K562 (cell line): ENCODE results near the gene CLDN15. TPM values are rescaled to one million over a fixed set of nuclear protein-coding genes. Genes with fewer than 3 reads are reported as not detected.

Source experiments
- ARHGAP35 ChIP-seq: fragments of 450-650 bp; IDR thresholded peaks from 2 replicates; pipeline ENCODE4 v1.6.1; 2018; ENCODE audit not compliant: partially characterized antibody
- ARID1B ChIP-seq: fragments of 450-650 bp; IDR thresholded peaks from 2 replicates; pipeline ENCODE4 v1.6.1; 2016; ENCODE audit warnings: antibody characterized with exemption, mild to moderate bottlenecking, inconsistent platforms
- BCL6 ChIP-seq: fragments of 250-450 bp; sonication (Bioruptor Pico); IDR thresholded peaks from 2 replicates; pipeline ENCODE4 v1.4.0; 2020
- CREB1 ChIP-seq, 2 experiments: sonication (generic) in 1 of 2; formaldehyde crosslinking in 1 of 2; IDR thresholded peaks; 2 replicates each; pipeline versions ENCODE4 v1.6.1 to v1.8.0; 2012 to 2022; ENCODE audit warnings: inconsistent platforms in 1 of 2, mild to moderate bottlenecking in 1 of 2, missing genetic modification reagents in 1 of 2, moderate library complexity in 1 of 2
- CREM ChIP-seq: IDR thresholded peaks from 2 replicates; pipeline ENCODE4 v1.6.1; 2014; ENCODE audit warnings: antibody characterized with exemption, low read depth
- CSDE1 ChIP-seq, 2 experiments: fragments of 450-650 bp; IDR thresholded peaks; 2 replicates each; pipeline ENCODE4 v1.6.1; 2016; ENCODE audit warnings: mild to moderate bottlenecking in 1 of 2
- FOS ChIP-seq: IDR thresholded peaks from 3 replicates; pipeline ENCODE4 v1.6.1; 2011; ENCODE audit not compliant: insufficient read length; ENCODE audit errors: extremely low read depth
- HDAC1 ChIP-seq, 2 experiments: fragments of 450-650 bp; IDR thresholded peaks; 2 replicates each; pipeline ENCODE4 v1.6.1; 2016 to 2017; ENCODE audit warnings: inconsistent platforms in 1 of 2, mild to moderate bottlenecking in 1 of 2, moderate library complexity in 1 of 2
- JUNB ChIP-seq: fragments of 450-650 bp; formaldehyde crosslinking; conservative IDR thresholded peaks from 2 replicates; pipeline ENCODE4 v1.4.0; 2020; ENCODE audit warnings: mild to moderate bottlenecking
- KDM1A ChIP-seq, 2 experiments: fragments of 450-650 bp; IDR thresholded peaks; 2 replicates each; pipeline ENCODE4 v1.6.1; 2016; ENCODE audit warnings: mild to moderate bottlenecking in 2 of 2
- KLF6 ChIP-seq: fragments of 250-450 bp; sonication (Bioruptor Pico); IDR thresholded peaks from 2 replicates; pipeline ENCODE4 v1.4.0; 2020; ENCODE audit warnings: mild to moderate bottlenecking, moderate library complexity, borderline replicate concordance
- SRSF1 ChIP-seq: fragments of 200-400 bp; formaldehyde crosslinking; IDR thresholded peaks from 2 replicates; pipeline ENCODE4 v1.6.1; 2017; ENCODE audit warnings: mild to moderate bottlenecking, low read depth, low read length, moderate library complexity
- TOE1 ChIP-seq, 2 experiments: fragments of 450-650 bp in 1 of 2; sonication (generic) in 1 of 2; formaldehyde crosslinking in 1 of 2; IDR thresholded peaks; 2 replicates each; pipeline versions ENCODE4 v1.7.1 to v1.8.0; 2016 to 2022; ENCODE audit warnings: borderline replicate concordance in 2 of 2, mild to moderate bottlenecking in 2 of 2, antibody characterized with exemption in 1 of 2, inconsistent platforms in 1 of 2, low read depth in 1 of 2, missing genetic modification reagents in 1 of 2, moderate library complexity in 1 of 2
- YY1 ChIP-seq, 3 experiments: IDR thresholded peaks; 2 replicates each; pipeline ENCODE4 v1.6.1; 2011; ENCODE audit warnings: low read length in 2 of 3, mild to moderate bottlenecking in 2 of 3, moderate library complexity in 2 of 3, borderline replicate concordance in 1 of 3, control low read depth in 1 of 3, low read depth in 1 of 3; ENCODE audit not compliant: insufficient read depth in 3 of 3, insufficient replicate concordance in 2 of 3, control insufficient read depth in 1 of 3, insufficient read length in 1 of 3; ENCODE audit errors: extremely low read depth in 1 of 3
- ZC3H4 ChIP-seq: sonication (generic); formaldehyde crosslinking; IDR thresholded peaks from 2 replicates; pipeline ENCODE4 v1.9.0; 2021; ENCODE audit warnings: missing genetic modification reagents, borderline replicate concordance
- ZFP36 ChIP-seq: fragments of 150-350 bp; IDR thresholded peaks from 2 replicates; pipeline ENCODE4 v1.6.1; 2018; ENCODE audit warnings: low read length, low read depth; ENCODE audit not compliant: partially characterized antibody
- ZNF23 ChIP-seq: fragments of 250-450 bp; sonication (Bioruptor Pico); IDR thresholded peaks from 2 replicates; pipeline ENCODE4 v1.4.0; 2020; ENCODE audit warnings: mild to moderate bottlenecking
- ZNF324 ChIP-seq: fragments of 250-450 bp; sonication (Bioruptor Pico); IDR thresholded peaks from 2 replicates; pipeline ENCODE4 v1.4.0; 2020; ENCODE audit warnings: mild to moderate bottlenecking
- polyA plus RNA-seq, 8 experiments: library from polyadenylated mRNA; depleted of rRNA in 4 of 8; stranded (reverse) in 5 of 8; unstranded in 3 of 8; fragments of >200 nt; fragmentation: Nextera tagmentation in 2 of 8; fragmentation: Illumina TruSeq in 1 of 8; extraction: Ambion mirVana in 2 of 8; extraction: Trizol in 1 of 8; gene quantifications; 2 replicates each; pipeline versions ENCODE4 v1.2.1 to v1.2.3, GENCODE V29; 2011 to 2014; ENCODE audit warnings: inconsistent platforms in 1 of 8, missing spikeins in 1 of 8
- total RNA-seq, 7 experiments: library from RNA; depleted of rRNA in 6 of 7; stranded (reverse); fragments of >200 nt in 6 of 7; fragmentation: Illumina TruSeq in 2 of 7; extraction: Trizol in 2 of 7; gene quantifications; 2 replicates each; pipeline versions ENCODE4 v1.2.1 to v1.2.3, GENCODE V29; 2011 to 2021; ENCODE audit warnings: low replicate concordance in 1 of 7
- TF ChIP-seq, protein P1 (sequence below), 2 experiments: fragments of 450-650 bp; IDR thresholded peaks; 2 replicates each; pipeline ENCODE4 v1.6.1; 2016
- TF ChIP-seq, protein P2 (sequence below): fragments of 150-350 bp; conservative IDR thresholded peaks from 2 replicates; pipeline ENCODE4 v1.6.1; 2014; ENCODE audit warnings: low read length
- TF ChIP-seq, protein P3 (sequence below): fragments of 250-450 bp; sonication (Bioruptor Pico); IDR thresholded peaks from 2 replicates; pipeline ENCODE4 v1.8.0; 2021; ENCODE audit warnings: moderate library complexity, mild to moderate bottlenecking, inconsistent platforms

The CLDN15 gene
- total and polyA plus RNA-seq, 9 of the 15 experiments (the other 6 are each of a cell fraction or from before 2014, with no cell fraction given), result 0.32 to 14.5 (median 7.4) TPM

DNA sequence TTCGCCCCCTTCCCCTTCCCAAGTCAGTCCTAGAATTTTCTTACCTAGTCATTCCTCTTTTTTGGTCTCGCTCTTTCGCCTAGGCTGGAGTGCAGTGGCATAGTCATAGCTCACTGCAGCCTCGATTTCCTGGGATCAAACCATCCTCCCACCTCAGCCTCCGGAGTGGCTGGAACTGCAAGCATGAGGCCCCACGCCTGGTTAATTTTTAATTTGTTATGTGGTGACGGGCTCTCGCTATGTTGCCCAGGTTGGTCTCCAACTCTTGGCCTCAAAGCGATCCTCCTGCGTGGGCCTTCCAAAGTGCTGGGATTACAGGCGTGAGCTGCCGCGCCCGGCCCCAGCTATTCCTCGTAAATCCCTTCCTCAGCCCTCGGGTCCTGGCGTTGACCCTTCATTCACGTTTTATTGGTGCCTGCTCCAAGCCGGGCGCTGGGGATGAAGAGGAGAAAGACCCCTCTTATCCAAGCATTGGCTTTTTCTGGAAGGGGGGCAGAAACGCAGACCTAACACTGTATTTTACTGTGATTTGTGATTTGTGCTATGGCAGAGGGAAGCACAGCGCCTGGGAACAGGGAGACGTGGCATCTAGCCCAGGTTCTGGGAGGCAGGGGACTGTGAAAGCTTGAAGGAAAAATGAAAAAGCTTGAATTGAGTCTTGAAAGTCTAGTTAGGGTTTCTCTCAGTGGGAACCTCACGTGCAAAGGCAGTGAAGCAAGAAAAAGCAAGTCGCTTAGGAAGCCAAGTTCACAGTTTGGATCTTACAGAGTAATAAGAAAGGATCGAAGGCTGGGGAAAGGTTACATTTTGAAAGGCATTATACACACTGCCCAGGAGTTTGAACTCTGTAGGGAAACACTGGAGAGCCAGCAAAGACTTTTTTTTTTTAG is 19.1 kb downstream of the CLDN15 start (continued):
- no peak for TF ChIP-seq CREM
- no peak for TF ChIP-seq KLF6
- TF ChIP-seq, protein P1, sequence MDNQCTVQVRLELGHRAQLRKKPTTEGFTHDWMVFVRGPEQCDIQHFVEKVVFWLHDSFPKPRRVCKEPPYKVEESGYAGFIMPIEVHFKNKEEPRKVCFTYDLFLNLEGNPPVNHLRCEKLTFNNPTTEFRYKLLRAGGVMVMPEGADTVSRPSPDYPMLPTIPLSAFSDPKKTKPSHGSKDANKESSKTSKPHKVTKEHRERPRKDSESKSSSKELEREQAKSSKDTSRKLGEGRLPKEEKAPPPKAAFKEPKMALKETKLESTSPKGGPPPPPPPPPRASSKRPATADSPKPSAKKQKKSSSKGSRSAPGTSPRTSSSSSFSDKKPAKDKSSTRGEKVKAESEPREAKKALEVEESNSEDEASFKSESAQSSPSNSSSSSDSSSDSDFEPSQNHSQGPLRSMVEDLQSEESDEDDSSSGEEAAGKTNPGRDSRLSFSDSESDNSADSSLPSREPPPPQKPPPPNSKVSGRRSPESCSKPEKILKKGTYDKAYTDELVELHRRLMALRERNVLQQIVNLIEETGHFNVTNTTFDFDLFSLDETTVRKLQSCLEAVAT (IDR thresholded peaks at IDR 0.05), result no peak
- TF ChIP-seq ZNF324, result peak; percentile 86
- no peak for TF ChIP-seq ZFP36
- TF ChIP-seq ZC3H4 (CRISPR knock-in tag), result no peak
- TF ChIP-seq JUNB (CRISPR knock-in tag), result no peak
- TF ChIP-seq HDAC1 (IDR thresholded peaks at IDR 0.05), result peak in 1 of 2 experiments; percentile 17; a peak in 2 of 4 replicates
- no peak for TF ChIP-seq ARID1B
- TF ChIP-seq TOE1 (IDR thresholded peaks at IDR 0.05; ENCODE audit: borderline replicate concordance), result no peak
- no peak for TF ChIP-seq TOE1 (CRISPR knock-in tag; IDR thresholded peaks at IDR 0.05; ENCODE audit: borderline replicate concordance, low read depth)
- TF ChIP-seq CREB1 (IDR thresholded peaks at IDR 0.05), result no peak
- 0 out of 2 replicates have a peak, but pooled peaks have one; percentile 37 for TF ChIP-seq CREB1 (CRISPR knock-in tag; IDR thresholded peaks at IDR 0.05)
- no peak for TF ChIP-seq ARHGAP35
- TF ChIP-seq BCL6 (CRISPR knock-in tag), result no peak
- no peak for TF ChIP-seq CSDE1 (IDR thresholded peaks at IDR 0.05)
- TF ChIP-seq, protein P2, sequence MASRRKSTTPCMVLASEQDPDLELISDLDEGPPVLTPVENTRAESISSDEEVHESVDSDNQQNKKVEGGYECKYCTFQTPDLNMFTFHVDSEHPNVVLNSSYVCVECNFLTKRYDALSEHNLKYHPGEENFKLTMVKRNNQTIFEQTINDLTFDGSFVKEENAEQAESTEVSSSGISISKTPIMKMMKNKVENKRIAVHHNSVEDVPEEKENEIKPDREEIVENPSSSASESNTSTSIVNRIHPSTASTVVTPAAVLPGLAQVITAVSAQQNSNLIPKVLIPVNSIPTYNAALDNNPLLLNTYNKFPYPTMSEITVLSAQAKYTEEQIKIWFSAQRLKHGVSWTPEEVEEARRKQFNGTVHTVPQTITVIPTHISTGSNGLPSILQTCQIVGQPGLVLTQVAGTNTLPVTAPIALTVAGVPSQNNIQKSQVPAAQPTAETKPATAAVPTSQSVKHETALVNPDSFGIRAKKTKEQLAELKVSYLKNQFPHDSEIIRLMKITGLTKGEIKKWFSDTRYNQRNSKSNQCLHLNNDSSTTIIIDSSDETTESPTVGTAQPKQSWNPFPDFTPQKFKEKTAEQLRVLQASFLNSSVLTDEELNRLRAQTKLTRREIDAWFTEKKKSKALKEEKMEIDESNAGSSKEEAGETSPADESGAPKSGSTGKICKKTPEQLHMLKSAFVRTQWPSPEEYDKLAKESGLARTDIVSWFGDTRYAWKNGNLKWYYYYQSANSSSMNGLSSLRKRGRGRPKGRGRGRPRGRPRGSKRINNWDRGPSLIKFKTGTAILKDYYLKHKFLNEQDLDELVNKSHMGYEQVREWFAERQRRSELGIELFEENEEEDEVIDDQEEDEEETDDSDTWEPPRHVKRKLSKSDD, result no peak
- no peak for TF ChIP-seq SRSF1
- TF ChIP-seq, protein P3, sequence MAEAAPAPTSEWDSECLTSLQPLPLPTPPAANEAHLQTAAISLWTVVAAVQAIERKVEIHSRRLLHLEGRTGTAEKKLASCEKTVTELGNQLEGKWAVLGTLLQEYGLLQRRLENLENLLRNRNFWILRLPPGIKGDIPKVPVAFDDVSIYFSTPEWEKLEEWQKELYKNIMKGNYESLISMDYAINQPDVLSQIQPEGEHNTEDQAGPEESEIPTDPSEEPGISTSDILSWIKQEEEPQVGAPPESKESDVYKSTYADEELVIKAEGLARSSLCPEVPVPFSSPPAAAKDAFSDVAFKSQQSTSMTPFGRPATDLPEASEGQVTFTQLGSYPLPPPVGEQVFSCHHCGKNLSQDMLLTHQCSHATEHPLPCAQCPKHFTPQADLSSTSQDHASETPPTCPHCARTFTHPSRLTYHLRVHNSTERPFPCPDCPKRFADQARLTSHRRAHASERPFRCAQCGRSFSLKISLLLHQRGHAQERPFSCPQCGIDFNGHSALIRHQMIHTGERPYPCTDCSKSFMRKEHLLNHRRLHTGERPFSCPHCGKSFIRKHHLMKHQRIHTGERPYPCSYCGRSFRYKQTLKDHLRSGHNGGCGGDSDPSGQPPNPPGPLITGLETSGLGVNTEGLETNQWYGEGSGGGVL (CRISPR knock-in tag), result no peak
- TF ChIP-seq ZNF23 (CRISPR knock-in tag), result no peak
- TF ChIP-seq KDM1A (IDR thresholded peaks at IDR 0.05), result no peak; a peak in 1 of 4 replicates
- no peak for TF ChIP-seq FOS
- TF ChIP-seq YY1 (IDR thresholded peaks at IDR 0.05; ENCODE audit: borderline replicate concordance in 1 of 3, control insufficient read depth in 1 of 3, extremely low read depth in 1 of 3, insufficient read depth in 3 of 3, insufficient read length in 1 of 3, insufficient replicate concordance in 2 of 3, low read depth in 1 of 3, low read length in 2 of 3), result no peak
